GM21515 (cell line): ENCODE measurements around the gene CENPC.
"Not testable (repeated sequence)": the region's sequence is repeated elsewhere in the genome, so short reads cannot be mapped to it uniquely, and the experiment has no call there.

Experiments used
- ATAC-seq: cut with Tn5 transposase; IDR thresholded peaks from one replicate; pipeline ENCODE4 v1.9.1; 2021; ENCODE audit not compliant: unreplicated experiment

Gene CENPC

DNA sequence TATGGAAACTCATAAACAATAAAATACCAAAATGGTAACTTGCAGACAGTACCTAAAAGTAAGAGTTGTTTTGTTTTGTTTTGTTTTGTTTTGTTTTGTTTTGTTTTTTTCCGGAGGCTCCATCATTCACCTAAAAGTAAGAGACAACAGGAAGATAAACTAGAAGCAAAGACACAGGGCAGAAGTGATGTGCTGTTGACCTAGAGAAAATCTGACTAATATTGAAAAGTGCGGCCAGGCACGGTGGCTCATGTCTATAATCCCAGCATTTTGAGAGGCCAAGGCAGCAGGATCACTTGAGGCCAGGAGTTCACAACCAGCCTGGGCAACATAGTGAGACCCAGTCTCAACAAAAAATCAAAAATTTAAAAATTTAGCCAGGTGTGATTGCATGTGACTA lies 5.6 kb upstream of the CENPC start:
- ATAC-seq = peak; percentile 33

- peak; percentile 34 for ATAC-seq
Observed at GRCh38 chr4:67550451-67550850, 5.1 kb upstream of the CENPC start.

DNA sequence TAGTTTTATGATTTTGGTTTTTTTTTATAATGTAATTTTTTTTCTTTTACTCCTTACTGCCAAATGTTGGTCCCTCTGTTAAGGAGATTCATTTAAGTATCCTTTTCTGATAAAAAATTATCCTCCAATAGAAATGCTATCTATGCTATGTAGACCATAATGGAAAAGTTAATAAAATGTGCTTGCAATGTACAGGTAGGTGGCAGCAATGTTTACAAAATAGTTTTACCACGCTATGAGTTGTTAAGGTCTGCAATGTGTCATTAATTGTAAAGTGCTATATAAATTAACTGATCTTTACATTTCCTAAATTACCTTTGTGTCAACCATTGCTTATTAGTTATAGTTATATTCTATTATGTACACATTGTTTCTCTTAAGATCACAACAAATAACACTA lies 3.8 kb upstream of the CENPC start:
- ATAC-seq = peak; percentile 30

DNA sequence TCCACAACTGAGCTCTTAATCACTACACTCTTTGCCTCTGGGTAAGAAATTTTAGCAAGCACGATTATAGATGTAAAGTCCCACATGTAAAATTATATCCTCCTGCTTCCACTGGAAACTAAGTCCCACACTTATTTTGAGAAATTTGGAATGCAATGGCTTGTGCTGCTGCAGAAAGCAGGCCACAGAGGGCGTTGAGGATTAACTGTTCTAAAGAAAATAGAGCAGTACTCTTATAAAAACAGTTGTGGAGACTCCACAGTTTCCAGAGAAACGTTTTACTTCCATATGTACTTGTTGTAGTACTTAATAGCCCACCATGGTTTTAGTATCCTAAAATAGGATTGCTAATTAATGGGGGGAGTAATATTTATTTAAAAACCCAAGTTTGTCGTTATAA lies 1.7 kb upstream of the CENPC start:
- no peak for ATAC-seq

- ATAC-seq = no peak
Observed at GRCh38 chr4:67546004-67546356, 677 bp upstream of the CENPC start.

- ATAC-seq = no peak
Observed at GRCh38 chr4:67542076-67542475, 3.2 kb downstream of the CENPC start.

DNA sequence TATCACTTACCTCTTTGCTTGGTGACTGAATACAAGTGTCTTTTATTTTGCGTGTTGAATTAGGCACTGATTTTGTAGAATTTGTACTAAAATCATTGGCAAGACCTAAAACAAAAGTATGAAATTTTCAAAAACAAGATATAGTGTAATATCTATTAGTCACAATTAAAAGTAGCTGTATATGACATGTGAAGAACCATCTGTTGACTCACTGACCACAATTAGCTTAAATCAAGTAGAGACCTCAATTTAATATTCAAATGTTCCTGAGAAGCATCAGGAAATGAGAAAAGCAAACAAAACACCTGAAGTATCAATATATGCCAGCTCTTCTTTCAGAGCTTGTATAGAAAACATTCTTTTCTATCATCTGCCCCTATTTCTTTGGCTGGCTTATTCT lies 5.5 kb downstream of the CENPC start:
- no peak for ATAC-seq

DNA sequence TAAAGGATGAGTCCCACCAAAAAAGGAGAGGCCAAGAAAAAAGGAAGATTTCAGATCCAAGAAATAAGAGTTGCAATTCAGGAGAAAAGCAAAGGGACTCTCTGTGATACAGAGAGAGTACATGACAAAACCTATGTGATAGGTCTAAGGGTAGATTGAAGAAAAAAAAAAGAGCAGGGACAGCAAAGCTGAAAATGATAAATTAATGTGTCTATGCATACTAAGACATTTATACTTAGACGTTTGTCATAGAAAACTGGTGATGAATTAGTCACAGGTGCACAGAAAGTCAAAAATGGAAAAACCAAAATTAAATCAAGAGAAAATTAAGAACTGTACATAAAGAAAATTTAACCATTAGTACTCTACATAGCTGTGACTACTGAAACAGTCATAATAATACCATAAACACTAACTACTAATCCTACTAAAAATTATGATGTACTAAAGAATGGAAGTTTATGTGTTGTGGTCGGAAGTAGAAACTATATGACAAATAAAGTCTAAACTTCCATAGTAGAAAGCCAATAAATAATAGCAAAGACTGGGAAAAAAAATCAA lies 9.9 kb downstream of the CENPC start:
- ATAC-seq = no peak

- ATAC-seq = no peak
Observed at GRCh38 chr4:67533112-67533511, 12.2 kb downstream of the CENPC start.

DNA sequence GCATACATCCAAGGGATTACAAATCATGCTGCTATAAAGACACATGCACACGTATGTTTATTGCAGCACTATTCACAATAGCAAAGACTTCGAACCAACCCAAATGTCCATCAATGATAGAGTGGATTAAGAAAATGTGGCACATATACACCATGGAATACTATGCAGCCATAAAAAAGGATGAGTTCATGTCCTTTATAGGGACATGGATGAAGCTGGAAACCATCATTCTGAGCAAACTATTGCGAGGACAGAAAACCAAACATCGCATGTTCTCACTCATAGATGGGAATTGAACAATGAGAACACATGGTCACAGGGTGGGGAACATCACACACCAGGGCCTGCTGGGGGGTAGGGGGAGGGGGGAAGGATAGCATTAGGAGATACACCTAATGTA lies 12.9 kb downstream of the CENPC start:
- not testable (repeated sequence) for ATAC-seq

DNA sequence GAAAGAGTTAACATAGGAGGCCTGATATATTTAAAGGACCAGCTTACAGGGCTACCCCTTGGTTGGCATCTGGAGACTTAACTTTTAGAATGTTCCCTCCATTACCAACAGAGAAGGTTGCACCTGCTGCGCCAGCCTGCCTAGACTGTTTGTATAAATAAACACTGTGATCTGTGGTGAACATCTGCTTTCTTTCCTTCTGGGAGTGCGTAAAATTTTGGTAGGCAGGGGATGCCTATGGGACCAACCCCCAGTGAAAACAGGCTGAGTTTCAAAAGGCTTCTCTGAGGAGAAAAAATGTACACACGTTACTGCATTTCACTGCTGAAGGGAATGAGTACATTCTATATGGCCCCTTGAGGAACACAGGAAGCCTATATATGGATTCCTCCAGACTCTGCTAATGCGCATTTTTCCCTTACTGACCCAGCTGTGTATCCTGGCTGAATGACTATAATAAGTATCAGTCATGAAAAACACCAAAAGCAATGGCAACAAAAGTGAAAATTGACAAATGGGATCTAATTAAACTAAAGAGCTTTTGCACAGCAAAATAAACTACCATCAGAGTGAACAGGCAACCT lies 13.8 kb downstream of the CENPC start:
- ATAC-seq = no peak

DNA sequence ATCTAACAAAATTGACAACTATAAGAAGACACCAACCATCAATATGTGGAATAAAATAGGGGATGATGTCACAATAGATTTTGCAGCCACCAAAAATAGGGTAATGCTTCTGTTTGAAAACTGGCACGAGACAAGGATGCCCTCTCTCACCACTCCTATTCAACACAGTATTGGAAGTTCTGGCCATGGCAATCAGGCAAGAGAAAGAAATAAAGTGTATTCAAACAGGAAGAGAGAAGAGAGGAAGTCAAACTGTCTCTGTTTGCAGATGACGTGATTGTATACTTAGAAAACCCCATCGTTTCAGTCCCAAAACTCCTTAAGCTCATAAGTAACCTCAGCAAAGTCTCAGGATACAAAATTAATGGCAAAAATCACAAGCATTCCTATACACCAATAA lies 21.2 kb downstream of the CENPC start:
- ATAC-seq = not testable (repeated sequence)

- ATAC-seq = no peak
Observed at GRCh38 chr4:67522851-67523671, 22.2 kb downstream of the CENPC start.

- ATAC-seq = no peak
Observed at GRCh38 chr4:67522230-67522629, 23.1 kb downstream of the CENPC start.

DNA sequence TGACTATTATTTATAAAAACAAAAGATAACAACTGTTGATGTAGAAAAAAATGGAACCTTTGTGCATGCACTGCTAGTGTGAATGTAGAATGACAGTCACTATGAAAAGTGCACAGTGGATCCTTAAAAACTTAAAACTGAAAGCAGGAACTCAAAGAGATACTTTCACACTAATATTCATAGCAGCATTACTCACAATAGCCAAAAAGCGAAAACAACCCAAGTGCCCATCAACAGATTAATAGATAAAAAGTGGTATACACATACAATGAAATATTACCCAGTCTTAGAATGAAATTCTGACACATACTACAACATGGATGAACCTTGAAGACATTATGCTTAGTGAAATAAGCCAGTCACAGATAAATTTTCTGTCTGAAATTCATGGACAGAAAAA lies 23.8 kb downstream of the CENPC start:
- peak; percentile 85 for ATAC-seq

- no peak for ATAC-seq
Observed at GRCh38 chr4:67520141-67520540, 25.2 kb downstream of the CENPC start.

- no peak for ATAC-seq
Observed at GRCh38 chr4:67512501-67512900, 32.8 kb downstream of the CENPC start.

DNA sequence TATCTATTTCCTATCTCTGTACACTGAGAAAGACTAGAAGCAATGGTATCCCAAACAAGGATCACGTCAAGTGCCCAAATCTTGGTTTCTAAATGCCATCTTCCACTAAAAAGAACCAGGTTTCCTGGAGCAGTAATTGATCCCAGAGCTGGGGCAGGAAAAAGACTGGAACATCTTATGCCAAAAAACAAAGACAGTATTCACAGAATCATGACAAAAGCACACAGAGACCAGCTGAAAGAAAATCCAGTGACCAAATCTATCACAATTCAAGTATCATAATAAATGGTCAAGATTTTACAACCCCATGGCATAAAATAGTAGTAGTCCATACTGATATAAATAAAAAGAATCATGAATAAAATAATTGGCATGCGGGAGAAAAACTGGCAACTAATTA lies 44.9 kb downstream of the CENPC start:
- ATAC-seq = no peak

DNA sequence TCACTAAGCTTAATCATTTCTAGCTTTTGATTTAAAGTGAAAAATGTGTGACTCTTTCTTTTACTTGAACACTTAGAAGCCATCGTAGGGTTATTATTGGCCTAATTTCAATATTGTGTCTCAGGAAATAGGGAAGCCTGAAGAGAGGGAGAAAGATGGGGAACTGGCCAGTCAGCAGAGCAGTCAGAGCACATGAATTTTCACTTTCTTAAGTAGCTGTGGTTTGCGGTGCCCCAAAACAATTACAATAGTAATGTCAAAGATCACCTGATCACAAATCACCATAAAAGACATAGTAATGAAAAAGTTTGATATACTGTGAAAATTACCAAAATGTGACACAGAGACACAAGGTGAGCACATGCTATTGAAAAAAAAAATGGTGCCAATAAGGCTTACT lies 45.5 kb downstream of the CENPC start:
- ATAC-seq = no peak

- no peak for ATAC-seq
Observed at GRCh38 chr4:67483868-67484602, 61.3 kb downstream of the CENPC start.

DNA sequence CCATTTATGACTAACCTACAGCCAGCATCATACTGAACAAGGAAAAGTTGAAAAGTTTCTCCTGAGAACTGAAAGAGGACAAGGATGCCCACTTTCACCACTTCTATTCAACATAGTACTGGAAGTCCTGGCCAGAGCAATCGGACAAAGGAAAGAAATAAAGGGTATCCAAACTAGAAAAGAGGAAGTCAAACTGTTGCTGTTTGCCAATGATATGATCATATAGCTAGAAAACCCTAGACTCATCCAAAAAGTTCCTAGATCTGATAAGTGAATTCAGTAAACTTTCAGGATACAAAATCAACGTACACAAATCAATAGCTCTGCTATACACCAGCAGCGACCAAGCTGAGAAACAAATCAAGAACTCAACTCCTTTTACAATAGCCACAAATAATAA lies 64.5 kb downstream of the CENPC start:
- ATAC-seq = no peak

DNA sequence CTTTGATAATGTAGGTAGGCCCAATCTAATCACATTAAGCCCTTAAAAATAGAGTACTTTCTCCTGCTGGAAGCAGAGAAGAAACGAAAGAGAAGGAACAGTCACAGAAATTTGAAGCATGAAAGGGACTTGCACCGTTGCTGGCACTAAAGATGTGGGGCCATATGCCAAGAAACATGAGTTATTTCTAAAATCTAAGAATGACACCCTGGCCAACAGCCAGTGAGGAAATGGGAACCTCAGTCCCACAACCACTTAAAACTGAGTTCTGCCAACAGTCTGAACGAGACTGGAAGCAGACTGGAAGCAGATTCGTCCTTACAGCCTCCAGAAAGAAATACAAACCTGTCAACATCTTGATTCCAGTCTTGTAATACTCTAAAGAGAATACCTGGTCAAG lies 70.1 kb downstream of the CENPC start:
- ATAC-seq = no peak
